GM06990 (cell line): ENCODE measurements around the gene C1S.

Source experiments
- DNase-seq: peaks from one replicate; pipeline ENCODE4 v3.0.0-alpha.2; 2011; ENCODE audit not compliant: insufficient read length; ENCODE audit errors: extremely low read depth
- H3K27me3 ChIP-seq: replicated peaks from 2 replicates; pipeline ENCODE4 v1.6.0; 2011; ENCODE audit warnings: low read length; ENCODE audit not compliant: control insufficient read depth, insufficient read depth
- H3K36me3 ChIP-seq: 2 replicates; pipeline ENCODE4 v1.5.1; 2011; ENCODE audit warnings: low read length; ENCODE audit not compliant: control insufficient read depth, insufficient read depth
- H3K4me3 ChIP-seq: replicated peaks from 2 replicates; pipeline ENCODE4 v1.5.1; 2011; ENCODE audit warnings: low read depth, mild to moderate bottlenecking, control low read depth, low read length
- CTCF ChIP-seq: IDR thresholded peaks from 2 replicates; pipeline ENCODE4 v1.5.1; 2011; ENCODE audit warnings: low read length, control low read depth, mild to moderate bottlenecking, inconsistent platforms; ENCODE audit not compliant: insufficient read depth, poor library complexity, severe bottlenecking

The C1S gene

GRCh38 chr12:7068240-7068993 is 7.9 kb downstream of the C1S start:
- no peak for TF ChIP-seq CTCF
- Histone ChIP-seq H3K27me3 (no peaks in the 10 kb centered on the region; the same call in 1 of the 2 replicates), H3K36me3 (no peaks in the 10 kb centered on the region), H3K4me3 (no peak overlapping the region)
- no peak for DNase-seq

GRCh38 chr12:7068994-7069346 is 8.5 kb downstream of the C1S start:
- no peaks in the 10 kb centered on the region for H3K36me3 ChIP-seq
- H3K27me3 ChIP-seq, result no peaks in the 10 kb centered on the region; the same call in 1 of the 2 replicates
- TF ChIP-seq CTCF, result no peak
- no peak for DNase-seq
- no peak overlapping the region for H3K4me3 ChIP-seq

GRCh38 chr12:7069386-7069785 is 8.9 kb downstream of the C1S start:
- H3K36me3 ChIP-seq, result no peaks in the 10 kb centered on the region
- no peaks in the 10 kb centered on the region; the same call in 1 of the 2 replicates for H3K27me3 ChIP-seq
- DNase-seq, result no peak
- no peak overlapping the region for H3K4me3 ChIP-seq
- no peak for TF ChIP-seq CTCF

- no peak overlapping the region for H3K4me3 ChIP-seq
- TF ChIP-seq CTCF, result no peak
- no peak for DNase-seq
- no peaks in the 10 kb centered on the region; the same call in 1 of the 2 replicates for H3K27me3 ChIP-seq
- no peaks in the 10 kb centered on the region for H3K36me3 ChIP-seq
Measured at GRCh38 chr12:7072035-7072434, 11.5 kb downstream of the C1S start.

- DNase-seq, result no peak
- no peak overlapping the region for H3K4me3 ChIP-seq
- H3K36me3 ChIP-seq, result no peaks in the 10 kb centered on the region
- no peak for TF ChIP-seq CTCF
- H3K27me3 ChIP-seq, result no peaks in the 10 kb centered on the region; the same call in 1 of the 2 replicates
Measured at GRCh38 chr12:7072554-7072953, 12.0 kb downstream of the C1S start.
